ENCODE data around the gene CIDEB. TPM values are rescaled to one million over a fixed set of nuclear protein-coding genes. Genes with fewer than 3 reads are reported as not detected.

Gene CIDEB
- total RNA-seq, 2 donors from 2014 or later, result 0.97 to 3.1 TPM

DNA sequence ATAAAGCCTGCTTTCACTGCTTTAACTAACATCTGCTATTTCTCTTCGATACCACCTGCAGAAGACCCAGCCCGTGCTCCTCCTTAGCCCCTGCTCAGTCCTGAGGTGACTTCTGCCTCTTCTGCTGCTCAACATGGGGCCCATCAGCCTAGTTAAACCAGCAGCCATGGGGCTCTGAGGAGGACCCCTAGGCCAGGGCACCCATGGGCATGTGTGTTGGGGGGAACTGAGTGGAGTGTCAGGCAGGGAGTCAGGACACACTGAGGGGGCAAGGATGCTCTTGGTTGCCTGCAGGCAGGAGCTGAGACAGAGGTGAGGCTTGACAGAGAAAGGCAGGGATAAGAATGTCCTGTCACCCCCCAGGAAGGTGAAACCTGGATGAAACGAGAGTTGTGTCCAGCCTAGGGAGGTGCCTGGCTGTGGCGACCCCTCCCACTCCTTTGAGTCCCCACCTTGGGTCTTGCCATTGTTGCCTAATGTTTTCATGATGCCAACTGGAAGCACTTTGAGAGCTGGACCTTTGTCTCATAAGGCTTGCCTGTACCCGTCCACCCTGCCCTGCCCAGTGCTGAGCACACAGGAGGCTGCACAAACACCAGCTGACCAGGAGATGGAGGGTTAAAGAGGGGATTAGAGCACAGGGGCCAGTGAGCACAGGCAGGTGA is 23.8 kb downstream of the CIDEB start:
- Histone ChIP-seq H3K27me3 (ENCODE audit: control insufficient read depth, insufficient read depth, low read length, poor library complexity, severe bottlenecking) (no peaks in the 10 kb centered on the region), H3K27ac (ENCODE audit: low read depth, low read length) (no peak overlapping the region)

DNA sequence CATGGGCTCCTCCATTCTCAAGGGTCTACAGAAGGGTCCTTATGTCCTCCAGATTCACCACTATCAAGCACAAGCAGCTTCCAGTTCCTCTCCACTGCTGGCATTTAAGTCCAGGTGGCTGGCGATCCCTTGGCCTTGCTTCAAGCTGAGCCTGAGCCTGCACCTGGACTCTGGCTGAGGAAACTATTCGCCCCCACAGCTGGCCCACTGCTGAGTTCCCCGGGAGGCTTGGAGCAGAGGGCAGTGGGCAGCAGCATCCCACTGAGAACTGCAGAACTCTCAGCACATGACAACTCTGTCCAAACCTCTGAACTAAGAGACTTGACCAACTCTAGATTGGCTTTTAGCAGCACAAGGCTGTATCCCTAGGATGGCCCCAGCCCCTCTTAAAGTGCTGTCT is 25.0 kb downstream of the CIDEB start:
- WGBS, 2 experiments (ENCODE audit: insufficient coverage in 1 of 2, insufficient read length in 1 of 2), result 86 to 87% methylated on average over 2 to 3 of the region's 3 CpGs
- H3K4me1 ChIP-seq (ENCODE audit: control insufficient read depth, insufficient read depth, low read length), result no peaks in the 10 kb centered on the region
- no peak overlapping the region for H3K4me3 Mint-ChIP-seq

More for the DNA sequence above, 23.8 kb downstream of the CIDEB start:
- Mint-ChIP-seq H3K4me1 (no peaks in the 10 kb centered on the region), H3K36me3 (ENCODE audit: low read depth) (no peaks in the 10 kb centered on the region), H3K4me3 (no peak overlapping the region), H3K27ac (no peak overlapping the region), H3K27me3 (ENCODE audit: insufficient read depth) (no peaks in the 10 kb centered on the region), H3K9me3 (no peaks in the 10 kb centered on the region)
- no peak overlapping the region for H3K4me3 ChIP-seq (ENCODE audit: low read length)
- no peaks in the 10 kb centered on the region for H3K4me1 ChIP-seq (ENCODE audit: control insufficient read depth, insufficient read depth, low read length)
- WGBS, 2 experiments (ENCODE audit: insufficient coverage in 1 of 2, insufficient read length in 1 of 2), result 84 to 94% methylated on average over 4 to 5 of the region's 5 CpGs
- H3K9ac ChIP-seq (ENCODE audit: extremely low read depth, low read length, poor library complexity, severe bottlenecking), result no peak overlapping the region
- no peaks in the 10 kb centered on the region for H3K36me3 ChIP-seq (ENCODE audit: control insufficient read depth, insufficient read depth, low read length)
- TF ChIP-seq, protein P1, sequence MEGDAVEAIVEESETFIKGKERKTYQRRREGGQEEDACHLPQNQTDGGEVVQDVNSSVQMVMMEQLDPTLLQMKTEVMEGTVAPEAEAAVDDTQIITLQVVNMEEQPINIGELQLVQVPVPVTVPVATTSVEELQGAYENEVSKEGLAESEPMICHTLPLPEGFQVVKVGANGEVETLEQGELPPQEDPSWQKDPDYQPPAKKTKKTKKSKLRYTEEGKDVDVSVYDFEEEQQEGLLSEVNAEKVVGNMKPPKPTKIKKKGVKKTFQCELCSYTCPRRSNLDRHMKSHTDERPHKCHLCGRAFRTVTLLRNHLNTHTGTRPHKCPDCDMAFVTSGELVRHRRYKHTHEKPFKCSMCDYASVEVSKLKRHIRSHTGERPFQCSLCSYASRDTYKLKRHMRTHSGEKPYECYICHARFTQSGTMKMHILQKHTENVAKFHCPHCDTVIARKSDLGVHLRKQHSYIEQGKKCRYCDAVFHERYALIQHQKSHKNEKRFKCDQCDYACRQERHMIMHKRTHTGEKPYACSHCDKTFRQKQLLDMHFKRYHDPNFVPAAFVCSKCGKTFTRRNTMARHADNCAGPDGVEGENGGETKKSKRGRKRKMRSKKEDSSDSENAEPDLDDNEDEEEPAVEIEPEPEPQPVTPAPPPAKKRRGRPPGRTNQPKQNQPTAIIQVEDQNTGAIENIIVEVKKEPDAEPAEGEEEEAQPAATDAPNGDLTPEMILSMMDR (conservative IDR thresholded peaks at IDR 0.05), result no peak
- no peaks in the 10 kb centered on the region for H3K9me3 ChIP-seq (ENCODE audit: control insufficient read depth, low read length)
- DNase-seq, result no peak

DNA sequence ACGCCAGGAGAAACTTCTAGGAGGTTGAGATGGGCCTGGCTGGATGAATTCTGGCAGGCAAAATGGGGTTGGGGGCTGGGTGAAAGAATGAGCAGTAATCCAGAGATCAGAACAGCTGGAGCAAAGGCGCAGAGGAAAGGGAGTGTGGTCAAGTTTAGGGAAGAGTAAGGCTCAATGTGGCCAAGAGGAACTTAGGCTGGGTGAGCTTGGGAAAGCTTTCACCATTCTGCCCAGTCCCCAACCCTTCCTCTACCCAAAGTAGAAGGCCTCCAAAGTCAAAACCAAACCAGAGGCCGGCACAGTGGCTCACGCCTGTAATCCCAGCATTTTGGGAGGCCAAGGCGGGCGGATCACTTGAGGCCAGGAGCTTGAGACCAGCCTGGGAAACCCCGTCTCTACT is 26.1 kb downstream of the CIDEB start:
- TF ChIP-seq, protein P1 (conservative IDR thresholded peaks at IDR 0.05), result no peak
- 95 to 97% methylated on average over 4 to 7 of the region's 7 CpGs for WGBS, 2 experiments (ENCODE audit: insufficient coverage in 1 of 2, insufficient read length in 1 of 2)
- no peaks in the 10 kb centered on the region for H3K9me3 ChIP-seq (ENCODE audit: control insufficient read depth, low read length)
- H3K27me3 ChIP-seq (ENCODE audit: control insufficient read depth, insufficient read depth, low read length, poor library complexity, severe bottlenecking), result no peaks in the 10 kb centered on the region
- Mint-ChIP-seq H3K36me3 (ENCODE audit: low read depth) (no peaks in the 10 kb centered on the region), H3K27me3 (ENCODE audit: insufficient read depth) (no peaks in the 10 kb centered on the region), H3K4me1 (no peaks in the 10 kb centered on the region), H3K27ac (no peak overlapping the region), H3K4me3 (no peak overlapping the region), H3K9me3 (no peaks in the 10 kb centered on the region)
- H3K4me3 ChIP-seq (ENCODE audit: low read length), result no peak overlapping the region
- H3K36me3 ChIP-seq (ENCODE audit: control insufficient read depth, insufficient read depth, low read length), result no peaks in the 10 kb centered on the region
- no peak for DNase-seq
- H3K27ac ChIP-seq (ENCODE audit: low read depth, low read length), result no peak overlapping the region
- H3K4me1 ChIP-seq (ENCODE audit: control insufficient read depth, insufficient read depth, low read length), result no peaks in the 10 kb centered on the region
- no peak overlapping the region for H3K9ac ChIP-seq (ENCODE audit: extremely low read depth, low read length, poor library complexity, severe bottlenecking)

More for the DNA sequence above, 25.0 kb downstream of the CIDEB start:
- H3K27ac Mint-ChIP-seq, result no peak overlapping the region
- TF ChIP-seq, protein P1 (conservative IDR thresholded peaks at IDR 0.05), result no peak
- H3K36me3 Mint-ChIP-seq (ENCODE audit: low read depth), result no peaks in the 10 kb centered on the region
- H3K27me3 Mint-ChIP-seq (ENCODE audit: insufficient read depth), result no peaks in the 10 kb centered on the region
- H3K9ac ChIP-seq (ENCODE audit: extremely low read depth, low read length, poor library complexity, severe bottlenecking), result no peak overlapping the region
- no peak overlapping the region for H3K27ac ChIP-seq (ENCODE audit: low read depth, low read length)
- H3K9me3 Mint-ChIP-seq, result no peaks in the 10 kb centered on the region
- H3K4me1 Mint-ChIP-seq, result no peaks in the 10 kb centered on the region
- no peaks in the 10 kb centered on the region for H3K27me3 ChIP-seq (ENCODE audit: control insufficient read depth, insufficient read depth, low read length, poor library complexity, severe bottlenecking)
- no peak for DNase-seq
- H3K9me3 ChIP-seq (ENCODE audit: control insufficient read depth, low read length), result no peaks in the 10 kb centered on the region
- H3K4me3 ChIP-seq (ENCODE audit: low read length), result no peak overlapping the region
- H3K36me3 ChIP-seq (ENCODE audit: control insufficient read depth, insufficient read depth, low read length), result no peaks in the 10 kb centered on the region

All from endodermal cell (in vitro differentiated cells).